Suppressor macrophage treated with lipopolysaccharide for 1 hour (primary cell): Measurements from ENCODE around the gene CRYBG2.
A peak's percentile ranks its signal among the peaks of the same experiment; 100 is the strongest.

Experiments
- DNase-seq, 3 donors: peaks; one replicate each; pipeline ENCODE4 v3.0.0-alpha.2; 2020 to 2022

Gene CRYBG2

GRCh38 chr1:26279456-26280332 is 74.2 kb downstream of the CRYBG2 start, which contains the start of gene SH3BGRL3:
TSS of gene SH3BGRL3 (plus strand) at chr1:26280086. CDS start at chr1:26280156, 70 bp downstream.
- DNase-seq = peak; percentile 82 to 93 (median 89)

- peak; percentile 90 to 98 (median 97) for DNase-seq
These were observed 75.0 kb downstream of the CRYBG2 start for GRCh38 chr1:26278724-26279455.

- DNase-seq = no peak
These were observed 75.6 kb downstream of the CRYBG2 start for GRCh38 chr1:26278303-26278702.

GRCh38 chr1:26277719-26278118 is 76.2 kb downstream of the CRYBG2 start:
- no peak for DNase-seq

GRCh38 chr1:26277261-26277661 is 76.7 kb downstream of the CRYBG2 start:
- DNase-seq = no peak

- DNase-seq = no peak
These were observed 77.5 kb downstream of the CRYBG2 start for GRCh38 chr1:26276432-26276838.

DNA sequence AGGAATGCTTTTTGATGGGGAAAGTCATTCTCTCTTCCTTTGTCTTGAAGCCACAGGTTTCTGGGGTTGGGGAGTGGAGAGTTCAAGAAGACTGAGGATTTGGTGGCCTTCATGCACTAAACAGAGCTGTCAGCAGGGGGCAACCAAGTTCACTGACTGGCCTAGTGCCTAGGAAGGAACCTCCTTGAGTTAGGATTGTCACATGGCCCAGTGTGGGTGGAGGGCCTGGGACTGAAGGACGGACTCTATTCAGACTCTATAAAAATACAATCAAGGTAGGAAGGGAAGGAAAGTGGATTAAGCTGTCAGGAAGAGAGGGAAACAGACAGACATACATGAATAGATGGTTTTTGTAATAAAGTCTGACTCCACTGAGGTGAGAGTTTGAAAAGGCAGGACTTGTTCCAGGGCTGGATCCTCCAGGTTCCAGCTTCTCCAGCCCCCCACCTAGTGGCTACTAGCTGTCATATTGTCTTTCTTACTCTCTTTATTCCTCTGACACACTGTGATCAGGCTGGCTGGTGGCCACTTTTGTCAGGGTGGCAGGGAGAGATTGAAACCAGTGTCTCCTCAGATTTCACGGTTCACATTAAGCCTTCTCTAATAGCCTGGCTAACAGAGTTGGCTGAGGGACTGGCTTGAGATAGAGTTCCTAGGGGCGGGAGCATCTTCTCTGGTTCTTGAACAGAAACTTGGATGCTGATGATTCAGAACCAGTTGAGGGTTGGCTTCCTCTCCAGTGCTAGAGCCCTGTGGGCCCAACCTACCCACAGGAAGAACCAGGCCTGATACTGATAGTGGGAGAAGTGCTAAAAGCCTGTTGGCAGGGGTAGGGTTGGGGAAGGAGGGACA is 78.1 kb downstream of the CRYBG2 start:
- peak; percentile 95 to 99 (median 97) for DNase-seq

DNA sequence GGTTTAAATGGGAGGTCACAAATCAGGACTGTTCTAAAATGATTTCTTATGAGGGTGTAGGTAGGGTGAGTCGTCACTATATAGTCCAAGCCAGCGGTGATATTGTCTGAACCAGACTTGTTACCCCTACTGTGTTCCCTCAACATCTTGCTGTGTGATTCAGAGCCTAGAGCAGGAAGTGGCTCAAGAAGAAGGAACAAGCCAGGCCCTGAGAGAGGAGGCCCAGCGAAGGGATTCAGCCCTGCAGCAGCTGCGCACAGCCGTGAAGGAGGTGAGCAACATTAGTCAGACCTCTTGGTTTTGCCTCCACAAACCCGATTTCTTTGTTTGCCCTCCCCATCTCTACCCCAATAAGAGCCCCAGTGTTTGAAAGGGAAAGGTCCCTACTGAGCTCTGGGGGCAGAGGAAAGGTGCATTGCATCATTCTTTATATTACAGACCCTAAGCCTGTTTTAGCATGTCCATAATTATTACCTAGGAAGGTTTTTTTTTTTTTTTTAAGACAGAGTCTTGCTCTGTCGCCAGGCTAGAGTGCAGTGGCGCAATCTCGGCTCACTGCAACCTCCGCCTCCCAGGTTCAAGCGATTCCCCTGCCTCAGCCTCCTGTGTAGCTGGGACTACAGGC is 79.0 kb downstream of the CRYBG2 start:
- peak; percentile 81 to 86 (median 84) for DNase-seq
